ENCODE data around the gene RTN4RL1.

RTN4RL1 gene

DNA sequence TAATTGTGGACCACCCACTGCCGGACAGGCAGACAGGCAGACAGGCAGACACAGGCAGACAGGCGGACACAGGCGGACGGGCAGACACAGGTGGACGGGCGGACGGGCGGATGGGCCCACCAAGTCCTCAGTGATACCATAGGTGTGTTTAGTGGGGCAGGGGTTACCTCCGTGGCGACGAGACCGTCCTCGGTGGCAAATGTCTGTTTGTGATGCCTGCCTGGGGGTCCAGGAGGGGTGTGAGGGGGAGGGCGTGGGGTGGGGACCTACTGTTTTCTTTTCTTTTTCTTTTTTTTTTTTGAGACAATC is 76.7 kb downstream of the RTN4RL1 start:
- no peak for DNase-seq (ENCODE audit: low read depth)

- no peak for DNase-seq (ENCODE audit: low read depth)
These were observed 77.2 kb downstream of the RTN4RL1 start for GRCh38 chr17:1947743-1948516.

DNA sequence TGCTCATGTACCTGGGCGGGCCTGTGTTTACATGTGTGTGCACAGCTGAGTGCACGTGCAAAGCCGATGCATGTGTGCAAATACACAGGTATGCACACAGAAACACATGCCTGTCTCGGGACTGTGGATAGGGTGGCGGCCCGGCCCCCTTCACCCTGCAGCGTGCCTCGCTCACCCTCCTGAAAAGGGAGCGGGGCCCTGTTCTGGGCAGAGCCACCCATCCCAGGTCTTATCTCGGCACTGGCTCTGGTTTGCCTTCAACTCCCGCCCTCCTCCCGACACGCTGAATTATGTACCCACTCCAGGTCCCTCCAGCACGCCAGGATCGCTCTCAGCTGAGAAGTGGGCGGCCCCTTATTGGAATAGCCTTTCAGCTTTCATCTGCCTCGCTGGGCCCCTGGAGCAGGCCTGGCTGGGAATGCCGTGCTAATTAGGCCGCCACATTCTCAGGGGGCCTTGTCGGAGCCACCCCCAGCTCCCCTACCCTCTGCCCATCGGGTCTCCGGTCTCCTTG is 77.8 kb downstream of the RTN4RL1 start:
- DNase-seq (ENCODE audit: low read depth): no peak

GRCh38 chr17:1946021-1946932 is 78.9 kb downstream of the RTN4RL1 start:
- no peak for DNase-seq (ENCODE audit: low read depth)

- no peak for DNase-seq (ENCODE audit: low read depth)
These were observed 79.5 kb downstream of the RTN4RL1 start for GRCh38 chr17:1945621-1946020.

GRCh38 chr17:1943436-1943831 is 81.7 kb downstream of the RTN4RL1 start:
- DNase-seq (ENCODE audit: low read depth): no peak

DNA sequence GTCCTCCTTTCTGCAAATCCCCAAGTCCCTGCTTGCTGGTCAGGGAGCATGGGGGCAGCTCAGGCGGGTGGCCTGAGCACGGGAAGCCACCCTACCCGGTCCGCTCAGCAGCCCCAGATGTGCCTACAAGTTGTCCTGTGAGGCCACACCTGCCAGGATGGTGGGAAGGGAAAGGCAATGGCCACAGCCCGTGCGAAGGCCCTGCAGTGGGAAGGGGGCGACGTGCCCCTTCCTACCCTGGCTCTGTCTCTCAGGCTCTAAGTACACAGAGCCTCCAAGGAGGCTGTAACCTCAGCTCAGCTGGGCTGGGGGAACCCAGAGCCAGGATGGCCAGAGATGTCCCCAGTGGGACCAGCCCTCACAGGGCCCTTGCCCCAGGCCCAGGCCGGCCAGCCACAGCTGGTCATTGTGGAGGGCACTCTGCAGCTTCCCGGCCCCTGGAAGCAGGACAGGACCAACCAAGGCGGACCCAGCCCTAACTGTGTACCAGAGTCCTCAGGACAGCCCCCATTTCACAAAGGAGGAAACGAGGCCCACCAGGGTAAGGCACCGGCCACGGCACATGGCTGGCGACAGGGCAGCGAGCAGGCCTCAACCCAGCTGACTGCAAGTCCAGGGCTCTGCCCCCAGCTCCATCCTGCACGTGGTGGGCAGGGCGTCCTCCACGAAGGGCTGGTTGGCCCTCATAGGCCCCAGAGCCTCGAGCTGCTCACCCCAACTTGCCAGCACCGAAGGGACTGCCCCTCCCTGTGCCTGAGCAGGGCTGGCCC is 82.3 kb downstream of the RTN4RL1 start:
- no peak for DNase-seq (ENCODE audit: low read depth)

GRCh38 chr17:1942066-1942365 is 83.1 kb downstream of the RTN4RL1 start:
- DNase-seq (ENCODE audit: low read depth): no peak

GRCh38 chr17:1941272-1942065 is 83.7 kb downstream of the RTN4RL1 start:
- DNase-seq (ENCODE audit: low read depth): no peak

GRCh38 chr17:1940810-1941185 is 84.3 kb downstream of the RTN4RL1 start:
- DNase-seq (ENCODE audit: low read depth): no peak

DNA sequence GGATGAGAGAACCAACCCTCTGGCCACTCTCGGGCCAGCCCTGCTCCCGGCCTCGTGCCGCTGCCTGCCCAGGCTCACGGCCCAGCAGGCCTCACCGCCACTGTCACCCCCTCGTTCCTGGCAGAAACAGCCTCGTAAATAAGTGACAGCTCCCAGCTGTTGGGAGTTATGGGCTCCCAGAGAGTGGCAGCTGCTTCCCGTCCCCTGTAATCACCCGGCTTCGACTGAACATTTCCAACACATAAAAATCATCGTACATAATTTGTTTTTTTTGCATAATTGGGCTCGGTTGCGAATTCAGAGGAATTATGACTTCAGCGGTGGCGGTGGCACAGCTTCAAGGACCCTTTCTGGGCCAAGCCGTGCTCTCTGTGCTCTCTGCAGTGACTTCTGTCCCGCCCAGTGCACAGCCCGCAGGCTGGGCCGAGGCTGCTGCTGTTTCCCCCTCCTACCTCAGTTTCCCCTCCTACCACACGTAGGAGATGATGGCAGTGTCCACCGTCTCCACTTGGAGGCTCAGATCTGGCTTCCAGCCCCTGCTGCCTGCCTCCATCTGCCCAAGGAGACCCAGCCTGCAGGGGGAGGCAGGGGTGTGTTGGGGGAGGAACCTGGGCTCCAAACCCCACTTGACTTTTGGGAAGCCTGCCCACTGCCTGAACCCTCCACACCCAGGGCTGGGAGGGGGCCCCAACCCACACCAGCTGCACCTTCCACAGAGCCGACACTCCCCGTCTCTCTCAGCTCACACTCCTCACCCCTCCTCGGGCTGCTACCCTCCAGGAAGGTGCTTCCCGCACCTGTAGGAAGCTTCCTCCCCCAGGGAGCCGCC is 84.9 kb downstream of the RTN4RL1 start:
- no peak for DNase-seq (ENCODE audit: low read depth)

GRCh38 chr17:1937461-1937860 is 87.7 kb downstream of the RTN4RL1 start:
- no peak for DNase-seq (ENCODE audit: low read depth)

- DNase-seq (ENCODE audit: low read depth): no peak
These were observed 88.4 kb downstream of the RTN4RL1 start for GRCh38 chr17:1936766-1937165.

DNA sequence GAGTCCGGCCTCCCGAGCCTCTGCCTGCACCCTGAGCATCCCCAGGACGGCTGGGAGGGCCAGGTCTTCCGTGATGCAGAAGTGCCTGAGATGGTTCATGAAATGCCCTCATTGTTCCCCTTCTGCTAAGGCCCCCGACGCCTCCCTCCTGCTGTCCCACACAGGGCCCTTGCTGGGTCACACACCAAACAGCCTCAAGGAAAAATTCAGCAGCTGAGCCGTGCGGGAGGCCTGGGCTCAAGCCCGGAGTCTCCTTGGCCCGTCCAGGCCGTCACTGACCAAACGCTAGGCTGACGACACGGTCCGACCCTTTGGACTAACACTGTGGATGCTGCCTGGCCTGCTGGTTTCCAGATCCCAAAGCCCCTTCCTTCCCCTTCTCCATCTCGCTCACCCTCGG is 90.2 kb downstream of the RTN4RL1 start:
- no peak for DNase-seq (ENCODE audit: low read depth)

DNA sequence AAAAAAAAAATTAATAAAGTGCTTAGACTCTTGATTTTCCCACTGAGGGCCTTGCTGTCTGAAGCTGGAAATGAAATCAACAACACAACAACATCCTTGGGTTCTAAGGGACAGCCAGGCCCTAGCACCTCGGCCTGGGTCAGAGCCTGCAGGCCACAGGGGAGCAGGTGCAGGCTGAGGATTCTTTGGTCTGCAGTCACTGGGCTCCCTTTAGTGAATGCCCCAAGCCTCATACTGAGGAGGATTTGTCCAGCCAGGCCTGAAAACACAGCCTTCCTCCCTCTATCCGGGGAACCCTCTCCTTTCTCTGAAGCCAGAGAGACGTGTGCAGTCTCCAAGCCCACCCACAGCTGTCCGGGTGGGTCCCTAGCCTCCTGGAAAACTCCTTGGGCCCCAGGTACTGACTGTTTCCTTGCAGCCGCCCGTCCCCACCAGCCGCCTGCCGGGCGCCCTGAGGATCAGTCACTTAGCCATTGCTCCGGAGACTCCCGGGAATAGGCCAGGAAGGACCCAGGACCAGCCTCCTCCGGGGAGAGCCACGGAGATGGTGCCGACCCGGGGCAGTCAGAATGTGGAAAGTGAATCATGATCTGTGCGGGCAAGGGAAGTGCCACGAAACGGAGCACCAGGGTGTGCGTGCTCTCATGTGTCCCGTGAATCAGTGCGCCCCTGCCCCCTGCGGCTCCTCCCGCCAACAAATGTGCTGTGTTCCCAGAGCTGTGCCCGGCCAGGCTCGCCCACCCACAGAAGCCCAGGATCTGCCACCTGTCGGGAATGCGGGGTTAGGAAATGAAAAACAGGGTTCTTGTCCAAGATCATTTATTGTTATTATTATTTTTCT is 91.0 kb downstream of the RTN4RL1 start:
- DNase-seq (ENCODE audit: low read depth): no peak

GRCh38 chr17:1931844-1932579 is 93.1 kb downstream of the RTN4RL1 start:
- DNase-seq (ENCODE audit: low read depth): peak; percentile 6

- DNase-seq (ENCODE audit: low read depth): no peak
These were observed 94.8 kb downstream of the RTN4RL1 start for GRCh38 chr17:1930337-1930645.

- DNase-seq (ENCODE audit: low read depth): no peak
These were observed 96.2 kb downstream of the RTN4RL1 start for GRCh38 chr17:1928976-1929375.

DNA sequence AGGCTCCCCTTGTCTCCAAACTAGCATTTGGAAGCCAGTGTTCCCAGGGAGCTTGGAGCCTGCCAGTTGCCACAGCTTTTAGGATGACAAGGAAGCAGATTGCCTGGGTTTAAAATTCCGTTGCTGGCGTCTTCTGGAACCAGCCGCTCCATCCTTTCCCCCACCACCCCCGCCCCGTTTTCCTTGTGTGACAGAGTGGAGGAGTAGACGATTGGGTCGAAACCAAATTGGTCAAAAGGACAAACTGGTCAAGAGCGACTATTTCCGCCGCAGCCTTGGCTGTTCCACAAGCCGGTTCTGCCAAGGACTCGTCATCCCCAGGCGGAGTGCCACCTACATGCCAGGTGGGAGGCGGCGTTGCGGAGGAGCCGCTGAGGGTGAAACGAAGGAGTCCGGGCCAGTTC is 104.2 kb downstream of the RTN4RL1 start:
- DNase-seq (ENCODE audit: low read depth): no peak

DNA sequence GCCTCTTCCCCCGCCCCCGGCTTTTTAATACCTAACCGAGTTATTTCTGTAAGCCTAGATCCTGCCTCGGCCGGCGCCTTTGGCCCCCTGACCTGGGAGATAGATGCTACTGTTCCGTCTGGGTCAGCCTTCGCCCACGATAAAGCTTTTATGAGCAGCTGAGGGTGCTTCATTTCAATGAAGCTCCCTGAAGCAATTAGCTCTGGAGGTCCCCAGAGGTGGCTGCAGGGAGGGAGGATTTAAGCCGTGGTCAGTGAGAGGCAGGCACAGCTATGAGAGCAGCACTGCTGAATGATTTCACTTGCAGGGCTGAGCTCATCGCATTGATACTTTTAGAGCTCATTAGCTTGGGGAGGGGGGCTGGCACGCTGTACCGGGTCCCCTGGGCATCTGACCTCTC is 105.9 kb downstream of the RTN4RL1 start:
- no peak for DNase-seq (ENCODE audit: low read depth)

Data from stromal cell of bone marrow (primary cell).